ENCODE measurements around the gene LANCL1.
A peak's percentile ranks its signal among the peaks of the same experiment; 100 is the strongest.

LANCL1 gene

GRCh38 chr2:210412660-210413059, 63.9 kb downstream of the LANCL1 start:
- Histone ChIP-seq H3K27ac (ENCODE audit: low read length) (no peak overlapping the region), H3K4me2 (ENCODE audit: insufficient read depth, low read length) (no peak overlapping the region), H3K4me3 (ENCODE audit: low read depth in 1 of 2, low read length in 2 of 2) (no peak overlapping the region), H3K4me1 (ENCODE audit: insufficient read depth, low read length) (no peaks in the 10 kb centered on the region), H2AFZ (ENCODE audit: low read depth, low read length) (no peak overlapping the region), H3K9ac (ENCODE audit: low read depth, low read length) (no peak overlapping the region), H4K20me1 (ENCODE audit: insufficient read depth, low read length) (no peaks in the 10 kb centered on the region), H3K79me2 (ENCODE audit: insufficient read depth, low read length) (no peaks in the 10 kb centered on the region), H3K9me3 (ENCODE audit: insufficient read depth, low read length, severe bottlenecking) (no peaks in the 10 kb centered on the region), H3K36me3 (ENCODE audit: insufficient read depth, low read length) (no peaks in the 10 kb centered on the region), H3K27me3 (ENCODE audit: insufficient read depth, low read length, poor library complexity) (no peaks in the 10 kb centered on the region)
- TF ChIP-seq, protein P1, sequence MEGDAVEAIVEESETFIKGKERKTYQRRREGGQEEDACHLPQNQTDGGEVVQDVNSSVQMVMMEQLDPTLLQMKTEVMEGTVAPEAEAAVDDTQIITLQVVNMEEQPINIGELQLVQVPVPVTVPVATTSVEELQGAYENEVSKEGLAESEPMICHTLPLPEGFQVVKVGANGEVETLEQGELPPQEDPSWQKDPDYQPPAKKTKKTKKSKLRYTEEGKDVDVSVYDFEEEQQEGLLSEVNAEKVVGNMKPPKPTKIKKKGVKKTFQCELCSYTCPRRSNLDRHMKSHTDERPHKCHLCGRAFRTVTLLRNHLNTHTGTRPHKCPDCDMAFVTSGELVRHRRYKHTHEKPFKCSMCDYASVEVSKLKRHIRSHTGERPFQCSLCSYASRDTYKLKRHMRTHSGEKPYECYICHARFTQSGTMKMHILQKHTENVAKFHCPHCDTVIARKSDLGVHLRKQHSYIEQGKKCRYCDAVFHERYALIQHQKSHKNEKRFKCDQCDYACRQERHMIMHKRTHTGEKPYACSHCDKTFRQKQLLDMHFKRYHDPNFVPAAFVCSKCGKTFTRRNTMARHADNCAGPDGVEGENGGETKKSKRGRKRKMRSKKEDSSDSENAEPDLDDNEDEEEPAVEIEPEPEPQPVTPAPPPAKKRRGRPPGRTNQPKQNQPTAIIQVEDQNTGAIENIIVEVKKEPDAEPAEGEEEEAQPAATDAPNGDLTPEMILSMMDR (IDR thresholded peaks at IDR 0.05; ENCODE audit: borderline replicate concordance, extremely low read depth, low read length, poor library complexity, severe bottlenecking), result no peak
- no peak for TF ChIP-seq EZH2 (IDR thresholded peaks at IDR 0.05; ENCODE audit: borderline replicate concordance, low read depth, low read length, severe bottlenecking)
- ATAC-seq (ENCODE audit: insufficient read depth, low read depth), result no peak
- no peak for DNase-seq

DNA sequence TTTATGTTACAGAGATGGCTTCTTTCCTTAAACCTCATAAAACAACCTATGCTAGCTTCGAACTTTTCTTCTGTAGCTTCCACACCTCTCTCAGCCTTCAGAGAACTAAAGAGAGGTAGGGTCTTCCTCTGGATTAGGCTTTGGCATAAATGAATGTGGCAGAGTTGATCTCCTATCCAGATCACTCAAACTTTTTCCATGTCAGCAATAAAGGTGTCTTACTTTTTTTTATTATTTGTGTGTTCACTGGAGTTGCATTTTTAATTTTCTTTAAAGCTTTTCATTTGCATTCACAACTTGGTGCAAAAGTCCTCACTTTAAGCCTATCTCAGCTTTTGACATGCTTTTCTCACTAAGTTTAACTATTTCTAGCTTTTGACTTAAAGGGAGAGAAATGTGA, 66.0 kb downstream of the LANCL1 start:
- H3K4me1 ChIP-seq (ENCODE audit: insufficient read depth, low read length), result no peaks in the 10 kb centered on the region
- no peak overlapping the region for H3K27ac ChIP-seq (ENCODE audit: low read length)
- H4K20me1 ChIP-seq (ENCODE audit: insufficient read depth, low read length), result no peaks in the 10 kb centered on the region
- H3K27me3 ChIP-seq (ENCODE audit: insufficient read depth, low read length, poor library complexity), result no peaks in the 10 kb centered on the region
- no peak for DNase-seq
- H2AFZ ChIP-seq (ENCODE audit: low read depth, low read length), result no peak overlapping the region
- H3K36me3 ChIP-seq (ENCODE audit: insufficient read depth, low read length), result no peaks in the 10 kb centered on the region
- no peaks in the 10 kb centered on the region for H3K79me2 ChIP-seq (ENCODE audit: insufficient read depth, low read length)
- no peak overlapping the region for H3K9ac ChIP-seq (ENCODE audit: low read depth, low read length)
- no peak overlapping the region for H3K4me2 ChIP-seq (ENCODE audit: insufficient read depth, low read length)
- ATAC-seq (ENCODE audit: insufficient read depth, low read depth), result no peak
- no peak for TF ChIP-seq EZH2 (IDR thresholded peaks at IDR 0.05; ENCODE audit: borderline replicate concordance, low read depth, low read length, severe bottlenecking)
- TF ChIP-seq, protein P1 (IDR thresholded peaks at IDR 0.05; ENCODE audit: borderline replicate concordance, extremely low read depth, low read length, poor library complexity, severe bottlenecking), result no peak
- H3K4me3 ChIP-seq (ENCODE audit: low read depth in 1 of 2, low read length in 2 of 2), result no peak overlapping the region
- H3K9me3 ChIP-seq (ENCODE audit: insufficient read depth, low read length, severe bottlenecking), result no peaks in the 10 kb centered on the region

DNA sequence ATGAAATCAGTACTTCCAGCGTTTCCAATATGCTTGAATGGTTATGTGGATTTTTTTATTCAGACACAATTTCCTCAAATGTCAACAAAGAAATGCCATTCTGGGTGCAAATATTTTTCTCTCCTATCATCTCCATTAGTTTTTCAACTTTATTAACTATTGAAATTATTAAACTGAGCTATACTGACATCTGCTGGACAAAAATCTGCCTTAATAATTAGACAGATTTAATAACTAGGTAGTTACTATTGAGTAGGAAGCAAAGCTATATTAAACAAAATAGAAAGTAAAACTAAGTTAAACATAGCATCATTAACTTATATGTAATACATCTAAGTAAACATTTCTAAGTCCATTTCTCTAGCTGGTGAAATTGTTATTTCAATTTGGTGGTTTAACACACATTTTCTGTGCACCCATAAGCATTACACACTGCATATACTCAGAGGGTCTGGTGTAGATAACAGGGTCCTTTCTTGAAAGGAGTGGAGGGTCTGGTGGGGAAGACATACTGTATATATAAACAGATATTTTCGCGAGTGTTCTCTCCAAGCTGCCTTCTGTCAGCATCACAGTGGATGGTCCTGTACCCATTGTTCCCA, 77.0 kb downstream of the LANCL1 start:
- Histone ChIP-seq H3K27me3 (ENCODE audit: insufficient read depth, low read length, poor library complexity) (no peaks in the 10 kb centered on the region), H3K9ac (ENCODE audit: low read depth, low read length) (no peak overlapping the region), H3K79me2 (ENCODE audit: insufficient read depth, low read length) (no peaks in the 10 kb centered on the region), H3K4me2 (ENCODE audit: insufficient read depth, low read length) (no peak overlapping the region), H2AFZ (ENCODE audit: low read depth, low read length) (no peak overlapping the region), H3K36me3 (ENCODE audit: insufficient read depth, low read length) (no peaks in the 10 kb centered on the region), H3K9me3 (ENCODE audit: insufficient read depth, low read length, severe bottlenecking) (no peaks in the 10 kb centered on the region), H3K27ac (ENCODE audit: low read length) (no peak overlapping the region), H3K4me3 (ENCODE audit: low read depth in 1 of 2, low read length in 2 of 2) (no peak overlapping the region), H3K4me1 (ENCODE audit: insufficient read depth, low read length) (no peaks in the 10 kb centered on the region), H4K20me1 (ENCODE audit: insufficient read depth, low read length) (no peaks in the 10 kb centered on the region)
- no peak for DNase-seq
- no peak for TF ChIP-seq EZH2 (IDR thresholded peaks at IDR 0.05; ENCODE audit: borderline replicate concordance, low read depth, low read length, severe bottlenecking)
- TF ChIP-seq, protein P1 (IDR thresholded peaks at IDR 0.05; ENCODE audit: borderline replicate concordance, extremely low read depth, low read length, poor library complexity, severe bottlenecking), result peak; percentile 51
- ATAC-seq (ENCODE audit: insufficient read depth, low read depth), result no peak
